ENCODE results near the gene ZC3H12D. TPM values are rescaled to one million over a fixed set of nuclear protein-coding genes. Genes with fewer than 3 reads are reported as not detected.

ZC3H12D gene
- total RNA-seq, 1 donor from 2014 or later = 0.25 TPM

- Histone ChIP-seq H3K27ac (replicated peaks) (no peak overlapping the region), H3K4me1 (peaks cover 35% of the 10 kb centered on the region), H3K27me3 (ENCODE audit: low read depth) (peaks cover 44% of the 10 kb centered on the region), H3K4me3 (no peak overlapping the region), H3K36me3 (no peaks in the 10 kb centered on the region), H3K9me3 (replicated peaks) (no peaks in the 10 kb centered on the region)
- intact Hi-C loops (cut with micrococcal nuclease) = no loop called here
- TF ChIP-seq CTCF (IDR thresholded peaks at IDR 0.05; ENCODE audit: borderline replicate concordance) = no peak
- no peak for DNase-seq
Measured at GRCh38 chr6:149459761-149460160, 25.1 kb downstream of the ZC3H12D start.

GRCh38 chr6:149458806-149459205 lies 26.0 kb downstream of the ZC3H12D start:
- H3K9me3 ChIP-seq (replicated peaks) = no peaks in the 10 kb centered on the region
- H3K4me3 ChIP-seq = no peak overlapping the region
- peaks cover 41% of the 10 kb centered on the region for H3K27me3 ChIP-seq (ENCODE audit: low read depth)
- intact Hi-C loops (cut with micrococcal nuclease) = no loop called here
- no peak for TF ChIP-seq CTCF (IDR thresholded peaks at IDR 0.05; ENCODE audit: borderline replicate concordance)
- DNase-seq = no peak
- H3K36me3 ChIP-seq = no peaks in the 10 kb centered on the region
- H3K4me1 ChIP-seq = peaks cover 43% of the 10 kb centered on the region
- no peak overlapping the region for H3K27ac ChIP-seq (replicated peaks)

- intact Hi-C loops (cut with micrococcal nuclease) = no loop called here
- Histone ChIP-seq H3K9me3 (replicated peaks) (no peaks in the 10 kb centered on the region), H3K4me1 (peaks cover 49% of the 10 kb centered on the region), H3K4me3 (no peak overlapping the region), H3K27ac (replicated peaks) (no peak overlapping the region), H3K27me3 (ENCODE audit: low read depth) (peaks cover 36% of the 10 kb centered on the region), H3K36me3 (no peaks in the 10 kb centered on the region)
- no peak for TF ChIP-seq CTCF (IDR thresholded peaks at IDR 0.05; ENCODE audit: borderline replicate concordance)
- DNase-seq = no peak
Measured at GRCh38 chr6:149458196-149458595, 26.6 kb downstream of the ZC3H12D start.

- H3K4me3 ChIP-seq = no peak overlapping the region
- intact Hi-C loops (cut with micrococcal nuclease) = no loop called here
- H3K4me1 ChIP-seq = peaks cover 57% of the 10 kb centered on the region
- peak; percentile 54 for DNase-seq
- TF ChIP-seq CTCF (IDR thresholded peaks at IDR 0.05; ENCODE audit: borderline replicate concordance) = no peak
- H3K27me3 ChIP-seq (ENCODE audit: low read depth) = peaks cover 33% of the 10 kb centered on the region
- no peak overlapping the region for H3K27ac ChIP-seq (replicated peaks)
- H3K36me3 ChIP-seq = no peaks in the 10 kb centered on the region
- H3K9me3 ChIP-seq (replicated peaks) = no peaks in the 10 kb centered on the region
Measured at GRCh38 chr6:149457316-149457884, 27.4 kb downstream of the ZC3H12D start.

- no peak for DNase-seq
- Histone ChIP-seq H3K27ac (replicated peaks) (no peak overlapping the region), H3K27me3 (ENCODE audit: low read depth) (peaks cover 26% of the 10 kb centered on the region), H3K4me1 (peaks cover 66% of the 10 kb centered on the region), H3K4me3 (no peak overlapping the region), H3K36me3 (no peaks in the 10 kb centered on the region), H3K9me3 (replicated peaks) (no peaks in the 10 kb centered on the region)
- intact Hi-C loops (cut with micrococcal nuclease) = no loop called here
- TF ChIP-seq CTCF (IDR thresholded peaks at IDR 0.05; ENCODE audit: borderline replicate concordance) = no peak
Measured at GRCh38 chr6:149456311-149457021, 28.3 kb downstream of the ZC3H12D start.

Measured in left ventricle myocardium inferior (tissue), 1 donor.